K562 (cell line): ENCODE data around the gene SGCG. TPM values are rescaled to one million over a fixed set of nuclear protein-coding genes. Genes with fewer than 3 reads are reported as not detected.

ENCODE experiments used
- ATAC-seq: fragments of 200-7000 bp; cut with Tn5 transposase; 3 replicates; pipeline ENCODE4 v1.9.1; 2020; ENCODE audit warnings: moderate library complexity
- BruUV-seq: library from RNA; stranded (reverse); fragments of 400-500 nt; replicated peaks from 2 replicates; lab custom pipeline; 2021; lab: Mats Ljungman, UMichigan
- CTCF ChIA-PET: fragments of 300-600 bp; formaldehyde crosslinking; extraction: SDS; loops from one replicate; lab custom pipeline; 2021; ENCODE audit warnings: low intra/inter-chr PET ratio; lab: Yijun Ruan, JAX
- POLR2A ChIA-PET: fragments of 300-600, 350-650 bp; sonication (Branson Sonifier 250); formaldehyde crosslinking; extraction: SDS; loops from one replicate; lab custom pipeline; 2021; ENCODE audit warnings: antibody characterized with exemption, inconsistent platforms; lab: Yijun Ruan, JAX
- DNase-seq, 4 experiments: peaks; one replicate each; pipeline versions ENCODE4 v3.0.0 to v3.0.0-alpha.2; 2011 to 2018; ENCODE audit warnings: low spot score in 3 of 4, mixed read lengths in 3 of 4; ENCODE audit errors: extremely low read depth in 1 of 4
- FAIRE-seq: peaks from 2 replicates; lab custom pipeline; 2011; peaks lifted over from hg19 to GRCh38; lab: Jason Lieb, UNC
- H2AFZ ChIP-seq: 2 replicates; pipeline ENCODE4 v1.6.0; 2011; ENCODE audit warnings: low read depth, low read length, control low read depth, inconsistent platforms
- H3K27ac ChIP-seq: fragments of 200-600 bp; 3 replicates; pipeline ENCODE4 v1.8.0; 2011; ENCODE audit warnings: low read depth, mild to moderate bottlenecking, control low read depth, inconsistent platforms, low read length, moderate library complexity, mixed read lengths; ENCODE audit errors: extremely low read depth
- H3K27me3 ChIP-seq, 2 experiments: fragments of 300-600 bp in 1 of 2; 2 replicates in 1 of 2; 3 replicates in 1 of 2; pipeline versions ENCODE4 v1.6.0 to v1.8.0; 2011; ENCODE audit warnings: inconsistent platforms in 2 of 2, low read length in 2 of 2, mild to moderate bottlenecking in 1 of 2, mixed read lengths in 1 of 2, moderate library complexity in 1 of 2; ENCODE audit not compliant: control insufficient read depth in 2 of 2, insufficient read depth in 2 of 2
- H3K36me3 ChIP-seq: fragments of 300-600 bp; 3 replicates; pipeline ENCODE4 v1.8.0; 2011; ENCODE audit warnings: mild to moderate bottlenecking, low read length, inconsistent platforms; ENCODE audit not compliant: control insufficient read depth, insufficient read depth
- H3K4me1 ChIP-seq, 2 experiments: fragments of 200-600 bp in 1 of 2; replicated peaks in 1 of 2; 2 replicates in 1 of 2; 3 replicates in 1 of 2; pipeline versions ENCODE4 v1.5.1 to v1.8.0; 2011; ENCODE audit warnings: inconsistent platforms in 2 of 2, low read length in 2 of 2, mild to moderate bottlenecking in 1 of 2, mixed read lengths in 1 of 2, moderate library complexity in 1 of 2; ENCODE audit not compliant: control insufficient read depth in 2 of 2, insufficient read depth in 2 of 2
- H3K4me2 ChIP-seq: 2 replicates; pipeline ENCODE4 v1.6.1; 2011; ENCODE audit warnings: low read length, control low read depth, inconsistent platforms, mixed read lengths; ENCODE audit not compliant: insufficient read depth
- H3K4me3 ChIP-seq: fragments of 200-600 bp; sonication (generic), shearing (Covaris generic); 2 replicates; pipeline ENCODE4 v1.5.1; 2016; ENCODE audit warnings: control low read depth, inconsistent platforms
- H3K79me2 ChIP-seq: fragments of 200-600 bp; 3 replicates; pipeline ENCODE4 v1.8.0; 2011; ENCODE audit warnings: low read length, inconsistent platforms; ENCODE audit not compliant: control insufficient read depth, insufficient read depth
- H3K9ac ChIP-seq, 2 experiments: 2 replicates each; pipeline versions ENCODE4 v1.6.0 to v1.6.1; 2011; ENCODE audit warnings: low read depth in 2 of 2, low read length in 2 of 2, control low read depth in 1 of 2, inconsistent platforms in 1 of 2, mild to moderate bottlenecking in 1 of 2, mixed read lengths in 1 of 2; ENCODE audit not compliant: insufficient read depth in 1 of 2
- H3K9me1 ChIP-seq: one replicate; pipeline ENCODE4 v1.6.0; 2011; ENCODE audit warnings: inconsistent platforms, mild to moderate bottlenecking, low read length, moderate library complexity; ENCODE audit not compliant: control insufficient read depth, insufficient read depth
- H3K9me3 ChIP-seq: replicated peaks from 2 replicates; pipeline ENCODE4 v1.5.1; 2011; ENCODE audit warnings: low read depth, low read length, inconsistent platforms; ENCODE audit not compliant: control insufficient read depth, insufficient read depth
- H4K20me1 ChIP-seq: replicated peaks from 2 replicates; pipeline ENCODE4 v1.6.1; 2011; ENCODE audit warnings: low read length, inconsistent platforms, mixed read lengths; ENCODE audit not compliant: control insufficient read depth, insufficient read depth
- CHD2 ChIP-seq: IDR thresholded peaks from 2 replicates; pipeline ENCODE4 v1.6.1; 2011; ENCODE audit warnings: low read depth, low read length
- ELF2 ChIP-seq: fragments of 250-450 bp; sonication (Bioruptor Pico); IDR thresholded peaks from 2 replicates; pipeline ENCODE4 v1.5.0; 2021; ENCODE audit warnings: mild to moderate bottlenecking
- HDAC1 ChIP-seq, 2 experiments: fragments of 450-650 bp; IDR thresholded peaks; 2 replicates each; pipeline ENCODE4 v1.6.1; 2016 to 2017; ENCODE audit warnings: inconsistent platforms in 1 of 2, mild to moderate bottlenecking in 1 of 2, moderate library complexity in 1 of 2
- HEY1 ChIP-seq: fragments of 250-450 bp; sonication (Bioruptor Pico); IDR thresholded peaks from 2 replicates; pipeline ENCODE4 v1.5.0; 2020; ENCODE audit warnings: mild to moderate bottlenecking, moderate library complexity, borderline replicate concordance
- KDM2B ChIP-seq: fragments of 250-450 bp; sonication (Bioruptor Pico); IDR thresholded peaks from 2 replicates; pipeline ENCODE4 v1.8.0; 2021; ENCODE audit warnings: mild to moderate bottlenecking, moderate library complexity
- LEF1 ChIP-seq: fragments of 450-650 bp; IDR thresholded peaks from 2 replicates; pipeline ENCODE4 v1.6.1; 2016; ENCODE audit warnings: mild to moderate bottlenecking
- MEF2D ChIP-seq: conservative IDR thresholded peaks from 2 replicates; pipeline ENCODE4 v1.6.1; 2016; ENCODE audit warnings: low read depth, missing genetic modification characterization, missing compliant biosample characterization
- MTA1 ChIP-seq: fragments of 450-650 bp; IDR thresholded peaks from 2 replicates; pipeline ENCODE4 v1.6.1; 2017; ENCODE audit warnings: borderline replicate concordance
- NCOA1 ChIP-seq: fragments of 450-650 bp; IDR thresholded peaks from 2 replicates; pipeline ENCODE4 v1.6.1; 2016; ENCODE audit warnings: low read depth
- NR2C1 ChIP-seq, 2 experiments: fragments of 450-650 bp; IDR thresholded peaks; 2 replicates each; pipeline ENCODE4 v1.6.1; 2017; ENCODE audit warnings: mild to moderate bottlenecking in 2 of 2, antibody characterized with exemption in 1 of 2, inconsistent platforms in 1 of 2, missing compliant biosample characterization in 1 of 2, missing genetic modification characterization in 1 of 2
- RBM34 ChIP-seq: fragments of 200-400 bp; formaldehyde crosslinking; IDR thresholded peaks from 2 replicates; pipeline ENCODE4 v1.6.1; 2018; ENCODE audit warnings: low read length, borderline replicate concordance; ENCODE audit not compliant: insufficient read depth
- THRAP3 ChIP-seq: fragments of 450-650 bp; IDR thresholded peaks from 2 replicates; pipeline ENCODE4 v1.6.1; 2016; ENCODE audit warnings: mild to moderate bottlenecking, inconsistent platforms, borderline replicate concordance
- ZNF79 ChIP-seq: fragments of 250-450 bp; sonication (Bioruptor Pico); IDR thresholded peaks from 2 replicates; pipeline ENCODE4 v1.4.0; 2020; ENCODE audit warnings: low read depth, mild to moderate bottlenecking, moderate library complexity
- WGBS: fragments of 100-300 bp; shearing (Covaris generic); methylation state at CpG from one replicate; pipeline ENCODE4 v1.1.6; 2016; ENCODE audit warnings: low coverage, mixed read lengths; ENCODE audit not compliant: insufficient coverage; ENCODE audit errors: missing lambda C conversion rate; 5-methylcytosine and 5-hydroxymethylcytosine counted together
- in situ Hi-C: fragments of 300-500 bp; cut with MboI; formaldehyde crosslinking; loops from 4 replicates; pipeline ENCODE4 v1.15.0; 2018; ENCODE audit warnings: inconsistent platforms, mixed read lengths
- intact Hi-C: fragments of 100-400 bp; cut with micrococcal nuclease; formaldehyde crosslinking; loops from 2 replicates; pipeline ENCODE4 v1.14.2; 2022
- polyA plus RNA-seq, 8 experiments: library from polyadenylated mRNA; depleted of rRNA in 4 of 8; stranded (reverse) in 5 of 8; unstranded in 3 of 8; fragments of >200 nt; fragmentation: Nextera tagmentation in 2 of 8; fragmentation: Illumina TruSeq in 1 of 8; extraction: Ambion mirVana in 2 of 8; extraction: Trizol in 1 of 8; gene quantifications; 2 replicates each; pipeline versions ENCODE4 v1.2.1 to v1.2.3, GENCODE V29; 2011 to 2014; ENCODE audit warnings: inconsistent platforms in 1 of 8, missing spikeins in 1 of 8
- total RNA-seq, 7 experiments: library from RNA; depleted of rRNA in 6 of 7; stranded (reverse); fragments of >200 nt in 6 of 7; fragmentation: Illumina TruSeq in 2 of 7; extraction: Trizol in 2 of 7; gene quantifications; 2 replicates each; pipeline versions ENCODE4 v1.2.1 to v1.2.3, GENCODE V29; 2011 to 2021; ENCODE audit warnings: low replicate concordance in 1 of 7
- TF ChIP-seq, protein P1 (sequence below): fragments of 250-450 bp; sonication (Bioruptor Pico); IDR thresholded peaks from 2 replicates; pipeline ENCODE4 v1.8.0; 2022; ENCODE audit warnings: inconsistent platforms
- TF ChIP-seq, protein P2 (sequence below): fragments of 450-650 bp; IDR thresholded peaks from 2 replicates; pipeline ENCODE4 v1.6.1; 2016; ENCODE audit warnings: mild to moderate bottlenecking

The SGCG gene
- total and polyA plus RNA-seq, 9 of the 15 experiments (the other 6 are each of a cell fraction or from before 2014, with no cell fraction given): 0.04 to 0.44 (median 0.34) TPM

DNA sequence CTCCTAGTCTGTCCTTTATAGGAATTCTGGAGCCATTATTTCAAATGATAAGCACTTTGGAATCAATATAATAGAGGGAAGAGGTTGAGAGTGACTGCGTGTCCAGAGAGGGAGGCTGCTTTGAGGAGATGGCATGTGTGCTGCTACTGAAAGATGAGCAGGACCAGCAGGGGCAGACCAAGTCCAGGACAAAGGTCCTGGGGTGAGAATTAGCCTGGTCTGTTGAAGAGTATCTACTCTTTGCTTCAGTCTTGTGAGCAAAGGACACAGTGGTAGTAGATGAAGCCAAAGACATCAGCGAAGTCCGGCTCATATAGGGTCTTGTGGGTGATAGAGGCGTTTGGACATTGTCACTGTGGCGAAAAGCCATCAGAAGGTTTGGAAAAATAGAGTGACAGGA, 21.1 kb downstream of the SGCG start (continued):
- no peak for TF ChIP-seq ZNF79 (CRISPR knock-in tag)

DNA sequence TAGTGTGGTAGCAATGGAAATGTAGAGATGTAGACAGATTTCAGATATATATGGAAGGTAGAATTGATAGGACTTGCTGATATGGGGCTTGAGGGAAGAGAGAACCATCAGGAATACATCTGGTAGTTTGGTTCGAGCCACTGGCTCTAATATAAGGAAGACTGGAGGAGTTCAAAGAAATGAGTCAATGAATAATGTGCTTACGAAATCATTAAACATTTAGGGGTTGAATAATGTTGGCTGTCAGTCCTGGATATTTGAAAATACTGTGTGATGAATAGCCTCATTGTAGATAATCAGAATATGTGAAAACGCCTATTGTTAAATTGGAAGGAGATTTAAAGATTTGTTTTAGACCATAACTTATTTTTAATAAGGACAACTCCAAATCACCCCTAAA, 21.6 kb downstream of the SGCG start:
- no peak for ATAC-seq
- no peaks in the 10 kb centered on the region; a peak in 1 of 5 replicates for H3K27me3 ChIP-seq
- CTCF ChIA-PET: no interaction called here
- H2AFZ ChIP-seq: no peak overlapping the region
- in situ Hi-C loops (no loop called here), intact Hi-C loops (no loop called here)
- no peaks in the 10 kb centered on the region for H3K9me1 ChIP-seq
- no peaks in the 10 kb centered on the region for H4K20me1 ChIP-seq
- no peaks in the 10 kb centered on the region for H3K79me2 ChIP-seq
- H3K36me3 ChIP-seq: no peaks in the 10 kb centered on the region
- H3K27ac ChIP-seq: no peak overlapping the region
- H3K9me3 ChIP-seq: no peaks in the 10 kb centered on the region
- no peaks in the 10 kb centered on the region for H3K4me1 ChIP-seq
- H3K4me3 ChIP-seq: no peak overlapping the region
- no peak overlapping the region for H3K4me2 ChIP-seq
- WGBS: 3% methylated on average over 3 of the region's 3 CpGs
- no peak for FAIRE-seq
- H3K9ac ChIP-seq: no peak overlapping the region
- no TSS peak for BruUV-seq
- DNase-seq: no peak
- TF ChIP-seq NR2C1 (IDR thresholded peaks at IDR 0.05) (no peak), NR2C1 (tag; IDR thresholded peaks at IDR 0.05) (no peak), RBM34 (no peak), KDM2B (no peak), HEY1 (CRISPR knock-in tag) (no peak), LEF1 (no peak), HDAC1 (IDR thresholded peaks at IDR 0.05) (no peak), THRAP3 (no peak), MTA1 (no peak), MEF2D (tag) (no peak), ELF2 (no peak), CHD2 (no peak), NCOA1 (no peak)
- TF ChIP-seq, protein P1, sequence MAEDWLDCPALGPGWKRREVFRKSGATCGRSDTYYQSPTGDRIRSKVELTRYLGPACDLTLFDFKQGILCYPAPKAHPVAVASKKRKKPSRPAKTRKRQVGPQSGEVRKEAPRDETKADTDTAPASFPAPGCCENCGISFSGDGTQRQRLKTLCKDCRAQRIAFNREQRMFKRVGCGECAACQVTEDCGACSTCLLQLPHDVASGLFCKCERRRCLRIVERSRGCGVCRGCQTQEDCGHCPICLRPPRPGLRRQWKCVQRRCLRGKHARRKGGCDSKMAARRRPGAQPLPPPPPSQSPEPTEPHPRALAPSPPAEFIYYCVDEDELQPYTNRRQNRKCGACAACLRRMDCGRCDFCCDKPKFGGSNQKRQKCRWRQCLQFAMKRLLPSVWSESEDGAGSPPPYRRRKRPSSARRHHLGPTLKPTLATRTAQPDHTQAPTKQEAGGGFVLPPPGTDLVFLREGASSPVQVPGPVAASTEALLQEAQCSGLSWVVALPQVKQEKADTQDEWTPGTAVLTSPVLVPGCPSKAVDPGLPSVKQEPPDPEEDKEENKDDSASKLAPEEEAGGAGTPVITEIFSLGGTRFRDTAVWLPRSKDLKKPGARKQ (CRISPR knock-in tag): no peak
- TF ChIP-seq, protein P2, sequence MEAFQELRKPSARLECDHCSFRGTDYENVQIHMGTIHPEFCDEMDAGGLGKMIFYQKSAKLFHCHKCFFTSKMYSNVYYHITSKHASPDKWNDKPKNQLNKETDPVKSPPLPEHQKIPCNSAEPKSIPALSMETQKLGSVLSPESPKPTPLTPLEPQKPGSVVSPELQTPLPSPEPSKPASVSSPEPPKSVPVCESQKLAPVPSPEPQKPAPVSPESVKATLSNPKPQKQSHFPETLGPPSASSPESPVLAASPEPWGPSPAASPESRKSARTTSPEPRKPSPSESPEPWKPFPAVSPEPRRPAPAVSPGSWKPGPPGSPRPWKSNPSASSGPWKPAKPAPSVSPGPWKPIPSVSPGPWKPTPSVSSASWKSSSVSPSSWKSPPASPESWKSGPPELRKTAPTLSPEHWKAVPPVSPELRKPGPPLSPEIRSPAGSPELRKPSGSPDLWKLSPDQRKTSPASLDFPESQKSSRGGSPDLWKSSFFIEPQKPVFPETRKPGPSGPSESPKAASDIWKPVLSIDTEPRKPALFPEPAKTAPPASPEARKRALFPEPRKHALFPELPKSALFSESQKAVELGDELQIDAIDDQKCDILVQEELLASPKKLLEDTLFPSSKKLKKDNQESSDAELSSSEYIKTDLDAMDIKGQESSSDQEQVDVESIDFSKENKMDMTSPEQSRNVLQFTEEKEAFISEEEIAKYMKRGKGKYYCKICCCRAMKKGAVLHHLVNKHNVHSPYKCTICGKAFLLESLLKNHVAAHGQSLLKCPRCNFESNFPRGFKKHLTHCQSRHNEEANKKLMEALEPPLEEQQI: no peak
- POLR2A ChIA-PET: no interaction called here
